Measurements from ENCODE around the gene EPB41L3. TPM values are rescaled to one million over a fixed set of nuclear protein-coding genes. Genes with fewer than 3 reads are reported as not detected.
"Not testable (repeated sequence)": the region's sequence is repeated elsewhere in the genome, so short reads cannot be mapped to it uniquely, and the experiment has no call there.

EPB41L3 gene
- total RNA-seq, 3 donors from 2014 or later = 35.4 to 178 (median 90.5) TPM

DNA sequence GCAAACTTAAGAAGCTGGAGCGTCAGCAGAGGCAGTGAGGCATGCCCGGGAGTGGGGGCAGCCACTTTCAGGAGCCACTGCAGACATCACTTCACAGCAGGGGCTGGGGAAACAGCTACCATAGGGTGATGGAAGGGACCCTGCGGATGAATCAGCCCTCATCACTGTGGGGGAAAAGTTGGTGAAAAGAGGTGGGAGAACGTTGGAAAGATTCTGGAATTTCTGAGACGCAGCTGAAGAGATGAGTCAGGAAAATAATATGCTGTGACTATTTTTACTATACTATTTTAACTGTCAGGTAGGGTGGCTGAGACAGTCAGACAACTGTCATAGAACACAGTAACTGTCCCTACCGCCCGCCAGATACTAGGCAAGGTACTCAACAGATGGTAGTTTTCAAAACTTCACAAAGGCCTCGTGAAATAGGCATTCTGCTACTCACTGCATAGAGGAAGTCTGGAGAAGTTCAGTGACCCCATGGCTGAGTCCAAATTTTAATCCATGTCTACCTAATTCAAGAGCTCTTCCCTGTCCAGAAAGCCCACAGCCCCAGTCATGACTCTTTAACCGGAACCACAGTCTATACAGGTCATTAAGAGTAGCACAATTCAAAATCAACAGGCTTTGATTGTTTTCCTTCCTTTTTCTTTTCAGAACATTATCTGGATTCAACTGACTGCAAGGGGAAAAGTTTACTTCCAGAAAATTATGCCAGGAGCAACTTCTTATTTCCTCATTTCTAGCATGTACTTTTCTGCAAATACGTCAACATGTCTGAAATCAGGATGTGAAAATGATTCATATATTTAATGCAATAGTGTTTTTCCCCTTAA lies 39.3 kb upstream of the EPB41L3 start:
- Histone ChIP-seq H3K4me1 (no peaks in the 10 kb centered on the region), H3K27ac (peak overlapping the region in 1 of 2 donors; percentile 34), H3K9me3 (no peaks in the 10 kb centered on the region), H3K36me3 (no peaks in the 10 kb centered on the region), H3K27me3 (no peaks in the 10 kb centered on the region), H3K4me3 (no peak overlapping the region)
- intact Hi-C loops (cut with DNase I; ENCODE audit: low total_unique reads) = no loop called here
- TF ChIP-seq, protein P1, sequence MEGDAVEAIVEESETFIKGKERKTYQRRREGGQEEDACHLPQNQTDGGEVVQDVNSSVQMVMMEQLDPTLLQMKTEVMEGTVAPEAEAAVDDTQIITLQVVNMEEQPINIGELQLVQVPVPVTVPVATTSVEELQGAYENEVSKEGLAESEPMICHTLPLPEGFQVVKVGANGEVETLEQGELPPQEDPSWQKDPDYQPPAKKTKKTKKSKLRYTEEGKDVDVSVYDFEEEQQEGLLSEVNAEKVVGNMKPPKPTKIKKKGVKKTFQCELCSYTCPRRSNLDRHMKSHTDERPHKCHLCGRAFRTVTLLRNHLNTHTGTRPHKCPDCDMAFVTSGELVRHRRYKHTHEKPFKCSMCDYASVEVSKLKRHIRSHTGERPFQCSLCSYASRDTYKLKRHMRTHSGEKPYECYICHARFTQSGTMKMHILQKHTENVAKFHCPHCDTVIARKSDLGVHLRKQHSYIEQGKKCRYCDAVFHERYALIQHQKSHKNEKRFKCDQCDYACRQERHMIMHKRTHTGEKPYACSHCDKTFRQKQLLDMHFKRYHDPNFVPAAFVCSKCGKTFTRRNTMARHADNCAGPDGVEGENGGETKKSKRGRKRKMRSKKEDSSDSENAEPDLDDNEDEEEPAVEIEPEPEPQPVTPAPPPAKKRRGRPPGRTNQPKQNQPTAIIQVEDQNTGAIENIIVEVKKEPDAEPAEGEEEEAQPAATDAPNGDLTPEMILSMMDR (IDR thresholded peaks at IDR 0.05) = no peak
- TF ChIP-seq POLR2A (IDR thresholded peaks at IDR 0.05) (no peak), POLR2AphosphoS5 (IDR thresholded peaks at IDR 0.05) (no peak)
- no peak for DNase-seq (ENCODE audit: low spot score in 2 of 2)

DNA sequence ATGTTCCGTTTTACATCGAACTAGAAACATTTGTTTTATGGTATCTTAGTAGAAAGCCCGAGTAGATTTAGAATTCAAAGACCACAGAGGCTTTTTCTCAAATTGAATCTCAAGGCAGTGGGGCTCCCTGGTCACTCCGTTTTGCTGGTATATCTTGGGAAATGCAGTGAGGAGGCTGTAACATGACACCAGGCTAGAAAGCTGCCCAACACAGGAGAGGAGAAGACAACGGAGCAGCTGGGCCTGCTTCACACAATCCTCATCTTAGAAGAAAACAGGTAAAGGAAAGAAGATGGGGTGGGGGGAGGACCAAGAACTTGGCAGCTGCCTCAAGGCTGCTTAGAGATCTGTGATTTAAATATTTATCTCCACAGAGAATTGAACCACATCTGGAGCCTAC lies 38.3 kb upstream of the EPB41L3 start:
- no peak for DNase-seq (ENCODE audit: low spot score in 2 of 2)
- Histone ChIP-seq H3K9me3 (no peaks in the 10 kb centered on the region), H3K36me3 (no peaks in the 10 kb centered on the region), H3K4me3 (no peak overlapping the region), H3K27ac (no peak overlapping the region), H3K4me1 (no peaks in the 10 kb centered on the region), H3K27me3 (no peaks in the 10 kb centered on the region)
- TF ChIP-seq POLR2AphosphoS5 (IDR thresholded peaks at IDR 0.05) (no peak), POLR2A (IDR thresholded peaks at IDR 0.05) (no peak)
- TF ChIP-seq, protein P1 (IDR thresholded peaks at IDR 0.05) = no peak
- intact Hi-C loops (cut with DNase I; ENCODE audit: low total_unique reads) = no loop called here

DNA sequence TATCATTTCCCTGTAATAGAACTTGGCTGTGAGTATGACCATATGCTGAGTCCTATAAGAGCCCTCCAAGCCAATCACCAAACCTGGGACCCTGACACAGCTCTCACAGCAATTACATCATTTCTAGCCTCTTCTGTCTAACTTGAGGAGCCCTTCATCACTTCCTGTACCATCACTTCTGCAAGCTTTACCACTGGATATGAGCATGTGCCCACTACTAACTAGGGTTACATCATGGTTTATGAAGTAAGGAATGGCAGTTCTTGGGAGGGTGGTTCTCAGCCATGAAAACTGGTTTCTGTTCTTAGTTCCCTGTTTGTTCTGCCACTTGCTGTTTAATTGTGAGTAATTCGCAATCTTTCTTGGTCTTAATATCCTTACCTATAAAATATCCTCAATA lies 31.0 kb upstream of the EPB41L3 start:
- intact Hi-C loops (cut with DNase I; ENCODE audit: low total_unique reads) = no loop called here
- Histone ChIP-seq H3K4me1 (no peaks in the 10 kb centered on the region), H3K27ac (no peak overlapping the region), H3K36me3 (no peaks in the 10 kb centered on the region), H3K27me3 (no peaks in the 10 kb centered on the region), H3K9me3 (no peaks in the 10 kb centered on the region), H3K4me3 (no peak overlapping the region)
- no peak for DNase-seq (ENCODE audit: low spot score in 2 of 2)
- TF ChIP-seq POLR2AphosphoS5 (IDR thresholded peaks at IDR 0.05) (no peak), POLR2A (IDR thresholded peaks at IDR 0.05) (no peak)
- TF ChIP-seq, protein P1 (IDR thresholded peaks at IDR 0.05) = no peak

DNA sequence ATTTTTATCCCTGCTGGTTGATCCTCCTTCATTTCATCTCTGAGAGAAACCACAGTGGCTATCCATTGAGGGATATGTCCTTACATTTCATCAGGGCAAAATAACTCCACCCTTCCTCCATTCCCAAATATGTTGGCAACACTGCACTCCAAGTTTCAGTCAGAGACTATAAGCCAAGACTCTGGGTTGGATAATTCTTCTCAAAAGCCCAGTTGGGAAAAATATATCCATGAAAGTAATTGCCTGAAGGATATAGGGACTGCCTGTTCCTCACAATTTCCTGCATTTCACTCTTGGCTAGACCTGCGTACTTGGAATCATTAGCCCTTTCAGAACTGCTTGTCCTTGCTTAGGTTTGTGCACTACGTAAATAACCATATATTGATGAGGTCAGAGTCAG lies 27.9 kb upstream of the EPB41L3 start:
- Histone ChIP-seq H3K4me3 (no peak overlapping the region), H3K9me3 (no peaks in the 10 kb centered on the region), H3K4me1 (no peaks in the 10 kb centered on the region), H3K36me3 (no peaks in the 10 kb centered on the region), H3K27ac (no peak overlapping the region), H3K27me3 (no peaks in the 10 kb centered on the region)
- no peak for TF ChIP-seq POLR2AphosphoS5 (IDR thresholded peaks at IDR 0.05)
- TF ChIP-seq, protein P1 (IDR thresholded peaks at IDR 0.05) = no peak
- TF ChIP-seq POLR2A (IDR thresholded peaks at IDR 0.05) = no peak
- intact Hi-C loops (cut with DNase I; ENCODE audit: low total_unique reads) = no loop called here
- DNase-seq (ENCODE audit: low spot score in 2 of 2) = no peak

DNA sequence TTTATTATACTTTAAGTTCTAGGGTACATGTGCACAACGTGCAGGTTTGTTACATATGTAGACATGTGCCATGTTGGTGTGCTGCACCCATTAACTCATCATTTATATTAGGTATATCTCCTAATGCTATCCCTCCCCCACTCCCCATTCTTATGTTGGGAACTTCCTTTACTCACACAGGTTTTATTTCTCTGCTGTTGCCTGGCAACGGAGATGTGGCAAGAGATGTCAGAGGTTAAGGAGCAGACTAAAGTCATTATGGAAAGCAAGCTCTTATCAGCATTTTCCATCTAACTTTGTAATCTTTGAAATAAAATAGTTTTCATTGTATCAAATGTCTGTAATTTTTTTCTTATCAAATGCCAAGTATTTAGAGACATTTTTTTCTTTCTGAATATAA lies 26.8 kb upstream of the EPB41L3 start:
- intact Hi-C loops (cut with DNase I; ENCODE audit: low total_unique reads) = not testable (repeated sequence)

More for the DNA sequence above, 26.8 kb upstream of the EPB41L3 start:
- H3K36me3 ChIP-seq; H3K9me3 ChIP-seq; H3K4me3 ChIP-seq; H3K27me3 ChIP-seq; H3K27ac ChIP-seq; DNase-seq (ENCODE audit: low spot score in 2 of 2); H3K4me1 ChIP-seq: not testable (repeated sequence)
